K562 (cell line): ENCODE results near the gene SLC39A13. TPM values are rescaled to one million over a fixed set of nuclear protein-coding genes. Genes with fewer than 3 reads are reported as not detected.

Experiments
- ATF1 ChIP-seq, 2 experiments: fragments of 450-650 bp in 1 of 2; IDR thresholded peaks; 2 replicates each; pipeline ENCODE4 v1.6.1; 2016; ENCODE audit warnings: missing compliant biosample characterization in 1 of 2, missing genetic modification characterization in 1 of 2
- CBX1 ChIP-seq: sonication (generic); IDR thresholded peaks from 2 replicates; pipeline ENCODE4 v1.6.1; 2016; ENCODE audit warnings: antibody characterized with exemption, low read depth, mild to moderate bottlenecking
- CBX8 ChIP-seq: fragments of 200-600 bp; sonication (generic); IDR thresholded peaks from 2 replicates; pipeline ENCODE4 v1.6.1; 2012; ENCODE audit warnings: borderline replicate concordance, mixed run types, low read depth, mild to moderate bottlenecking, moderate library complexity, mixed read lengths, low read length, control low read depth, inconsistent platforms; ENCODE audit not compliant: poor library complexity, severe bottlenecking; ENCODE audit errors: extremely low read depth
- CEBPB ChIP-seq: fragments of 450-650 bp; IDR thresholded peaks from 2 replicates; pipeline ENCODE4 v1.6.1; 2016; ENCODE audit warnings: missing genetic modification characterization, missing compliant biosample characterization
- JUND ChIP-seq, 2 experiments: IDR thresholded peaks; 2 replicates in 1 of 2; 3 replicates in 1 of 2; pipeline ENCODE4 v1.6.1; 2011; ENCODE audit warnings: borderline replicate concordance in 2 of 2, low read depth in 2 of 2, low read length in 2 of 2, improper control_type of control experiment in 1 of 2, missing biosample characterization in 1 of 2, missing genetic modification characterization in 1 of 2, missing genetic modification reagents in 1 of 2
- KLF6 ChIP-seq: fragments of 250-450 bp; sonication (Bioruptor Pico); IDR thresholded peaks from 2 replicates; pipeline ENCODE4 v1.4.0; 2020; ENCODE audit warnings: mild to moderate bottlenecking, moderate library complexity, borderline replicate concordance
- L3MBTL2 ChIP-seq: fragments of 450-650 bp; IDR thresholded peaks from 2 replicates; pipeline ENCODE4 v1.6.1; 2016; ENCODE audit warnings: mild to moderate bottlenecking, moderate library complexity
- NR4A1 ChIP-seq, 2 experiments: fragments of 250-450 bp in 1 of 2; fragments of 450-650 bp in 1 of 2; sonication (Bioruptor Pico) in 1 of 2; IDR thresholded peaks; 2 replicates each; pipeline versions ENCODE4 v1.4.0 to v1.6.1; 2016 to 2020; ENCODE audit warnings: mild to moderate bottlenecking in 2 of 2, missing compliant biosample characterization in 1 of 2, missing genetic modification characterization in 1 of 2, moderate library complexity in 1 of 2
- NRF1 ChIP-seq, 2 experiments: fragments of 450-650 bp; IDR thresholded peaks in 1 of 2; conservative IDR thresholded peaks in 1 of 2; 2 replicates each; pipeline ENCODE4 v1.6.1; 2014; ENCODE audit warnings: mild to moderate bottlenecking in 2 of 2
- RBM22 ChIP-seq: fragments of 200-400 bp; formaldehyde crosslinking; IDR thresholded peaks from 2 replicates; pipeline ENCODE4 v1.6.1; 2018; ENCODE audit warnings: low read length, low read depth; ENCODE audit not compliant: poor library complexity, severe bottlenecking
- SMAD4 ChIP-seq: fragments of 250-450 bp; sonication (Bioruptor Pico); conservative IDR thresholded peaks from 2 replicates; pipeline ENCODE4 v1.8.0; 2021; ENCODE audit warnings: inconsistent platforms, mild to moderate bottlenecking, moderate library complexity
- SMARCE1 ChIP-seq: fragments of 450-650 bp; IDR thresholded peaks from 2 replicates; pipeline ENCODE4 v1.7.1; 2016; ENCODE audit warnings: mild to moderate bottlenecking
- TFAP4 ChIP-seq: sonication (generic); formaldehyde crosslinking; IDR thresholded peaks from 2 replicates; pipeline ENCODE4 v1.8.0; 2022; ENCODE audit warnings: missing genetic modification reagents, mild to moderate bottlenecking, moderate library complexity, borderline replicate concordance
- XRCC3 ChIP-seq: fragments of 450-650 bp; IDR thresholded peaks from 2 replicates; pipeline ENCODE4 v1.6.1; 2017; ENCODE audit warnings: mild to moderate bottlenecking, moderate library complexity
- ZNF311 ChIP-seq: fragments of 250-450 bp; sonication (Bioruptor Pico); IDR thresholded peaks from 2 replicates; pipeline ENCODE4 v1.4.0; 2020; ENCODE audit warnings: mild to moderate bottlenecking, moderate library complexity
- ZNF354B ChIP-seq: fragments of 250-450 bp; sonication (Bioruptor Pico); IDR thresholded peaks from 2 replicates; pipeline ENCODE4 v1.4.0; 2020
- polyA plus RNA-seq, 8 experiments: library from polyadenylated mRNA; depleted of rRNA in 4 of 8; stranded (reverse) in 5 of 8; unstranded in 3 of 8; fragments of >200 nt; fragmentation: Nextera tagmentation in 2 of 8; fragmentation: Illumina TruSeq in 1 of 8; extraction: Ambion mirVana in 2 of 8; extraction: Trizol in 1 of 8; gene quantifications; 2 replicates each; pipeline versions ENCODE4 v1.2.1 to v1.2.3, GENCODE V29; 2011 to 2014; ENCODE audit warnings: inconsistent platforms in 1 of 8, missing spikeins in 1 of 8
- total RNA-seq, 7 experiments: library from RNA; depleted of rRNA in 6 of 7; stranded (reverse); fragments of >200 nt in 6 of 7; fragmentation: Illumina TruSeq in 2 of 7; extraction: Trizol in 2 of 7; gene quantifications; 2 replicates each; pipeline versions ENCODE4 v1.2.1 to v1.2.3, GENCODE V29; 2011 to 2021; ENCODE audit warnings: low replicate concordance in 1 of 7

The SLC39A13 gene
- total and polyA plus RNA-seq, 9 of the 15 experiments (the other 6 are each of a cell fraction or from before 2014, with no cell fraction given): 0.17 to 15.9 (median 3.2) TPM

GRCh38 chr11:47394322-47395222 is 13.8 kb upstream of the SLC39A13 start (continued):
- TF ChIP-seq JUND (IDR thresholded peaks at IDR 0.05; ENCODE audit: borderline replicate concordance, low read depth, low read length) (peak; percentile 38; the same call in 1 of the 2 replicates), JUND (tag; IDR thresholded peaks at IDR 0.05; ENCODE audit: borderline replicate concordance, low read depth, low read length) (no peak; the same call in 2 of the 3 replicates), ZNF354B (no peak), KLF6 (CRISPR knock-in tag) (0 out of 2 replicates have a peak, but pooled peaks have one; percentile 34), NR4A1 (CRISPR knock-in tag; IDR thresholded peaks at IDR 0.05) (peak; percentile 25; the same call in 1 of the 2 replicates), NR4A1 (tag; IDR thresholded peaks at IDR 0.05) (no peak), TFAP4 (CRISPR knock-in tag) (peak; percentile 81; the same call in 1 of the 2 replicates), CBX8 (no peak), RBM22 (no peak), SMARCE1 (peak; percentile 50; the same call in 1 of the 2 replicates), XRCC3 (no peak), CEBPB (tag) (peak; percentile 94), ZNF311 (peak; percentile 22; the same call in 1 of the 2 replicates), CBX1 (0 out of 2 replicates have a peak, but pooled peaks have one; percentile 61), L3MBTL2 (peak; percentile 77), NRF1 (conservative IDR thresholded peaks at IDR 0.05 in 1 of 2, IDR thresholded peaks at IDR 0.05 in 1 of 2) (peak; percentile 21 to 37; a peak in 1 of 4 replicates), SMAD4 (peak; percentile 90), ATF1 (CRISPR knock-in tag; IDR thresholded peaks at IDR 0.05) (no peak), ATF1 (tag; IDR thresholded peaks at IDR 0.05) (no peak)
